SK-N-MC (cell line): ENCODE results near the gene ARL5A.

Experiments used
- EZH2 ChIP-seq: fragments of 200-600 bp; sonication (generic); IDR thresholded peaks from one replicate; pipeline ENCODE4 v1.6.1; 2017; ENCODE audit warnings: antibody characterized with exemption
- FOXP2 ChIP-seq: optimal IDR thresholded peaks from 2 replicates; pipeline ENCODE3; 2011; ENCODE audit warnings: mild to moderate bottlenecking, moderate library complexity; ENCODE audit not compliant: insufficient read depth; ENCODE audit errors: extremely low read length, control extremely low read depth
- POLR2AphosphoS5 ChIP-seq: IDR thresholded peaks from 2 replicates; pipeline ENCODE4 v1.6.1; 2012; ENCODE audit warnings: mild to moderate bottlenecking, low read depth, low read length, borderline replicate concordance

GRCh38 chr2:151767536-151767935, 60.7 kb downstream of the ARL5A start:
- TF ChIP-seq POLR2AphosphoS5 (no peak), EZH2 (no peak), FOXP2 (no peak)
